Ishikawa (cell line): Measurements from ENCODE around the gene HES7.

Experiments
- CEBPB ChIP-seq: IDR thresholded peaks from 2 replicates; pipeline ENCODE4 v1.6.1; 2012
- EGR1 ChIP-seq: IDR thresholded peaks from 2 replicates; pipeline ENCODE4 v1.6.1; 2012
- EP300 ChIP-seq: IDR thresholded peaks from 2 replicates; pipeline ENCODE4 v1.6.1; 2012; ENCODE audit warnings: borderline replicate concordance
- FOXM1 ChIP-seq: IDR thresholded peaks from 2 replicates; pipeline ENCODE4 v1.6.1; 2012; ENCODE audit warnings: low read depth, borderline replicate concordance
- NFIC ChIP-seq: IDR thresholded peaks from 2 replicates; pipeline ENCODE4 v1.6.1; 2012
- RAD21 ChIP-seq: IDR thresholded peaks from 2 replicates; pipeline ENCODE4 v1.6.1; 2012; ENCODE audit warnings: low read depth
- TAF1 ChIP-seq: IDR thresholded peaks from 2 replicates; pipeline ENCODE4 v1.6.1; 2012; ENCODE audit warnings: low read depth, mild to moderate bottlenecking
- TCF12 ChIP-seq: IDR thresholded peaks from 2 replicates; pipeline ENCODE4 v1.6.1; 2012; ENCODE audit warnings: low read depth
- TEAD4 ChIP-seq: IDR thresholded peaks from 2 replicates; pipeline ENCODE4 v1.6.1; 2012
- ZBTB7A ChIP-seq: IDR thresholded peaks from 2 replicates; pipeline ENCODE4 v1.6.1; 2012; ENCODE audit warnings: low read depth
- TF ChIP-seq, protein P1 (sequence below): IDR thresholded peaks from 2 replicates; pipeline ENCODE4 v1.6.1; 2012
- TF ChIP-seq, protein P2 (sequence below): IDR thresholded peaks from 2 replicates; pipeline ENCODE4 v1.6.1; 2012; ENCODE audit warnings: low read depth, mild to moderate bottlenecking
- TF ChIP-seq, protein P3 (sequence below): IDR thresholded peaks from 2 replicates; pipeline ENCODE4 v1.6.1; 2012

The HES7 gene

DNA sequence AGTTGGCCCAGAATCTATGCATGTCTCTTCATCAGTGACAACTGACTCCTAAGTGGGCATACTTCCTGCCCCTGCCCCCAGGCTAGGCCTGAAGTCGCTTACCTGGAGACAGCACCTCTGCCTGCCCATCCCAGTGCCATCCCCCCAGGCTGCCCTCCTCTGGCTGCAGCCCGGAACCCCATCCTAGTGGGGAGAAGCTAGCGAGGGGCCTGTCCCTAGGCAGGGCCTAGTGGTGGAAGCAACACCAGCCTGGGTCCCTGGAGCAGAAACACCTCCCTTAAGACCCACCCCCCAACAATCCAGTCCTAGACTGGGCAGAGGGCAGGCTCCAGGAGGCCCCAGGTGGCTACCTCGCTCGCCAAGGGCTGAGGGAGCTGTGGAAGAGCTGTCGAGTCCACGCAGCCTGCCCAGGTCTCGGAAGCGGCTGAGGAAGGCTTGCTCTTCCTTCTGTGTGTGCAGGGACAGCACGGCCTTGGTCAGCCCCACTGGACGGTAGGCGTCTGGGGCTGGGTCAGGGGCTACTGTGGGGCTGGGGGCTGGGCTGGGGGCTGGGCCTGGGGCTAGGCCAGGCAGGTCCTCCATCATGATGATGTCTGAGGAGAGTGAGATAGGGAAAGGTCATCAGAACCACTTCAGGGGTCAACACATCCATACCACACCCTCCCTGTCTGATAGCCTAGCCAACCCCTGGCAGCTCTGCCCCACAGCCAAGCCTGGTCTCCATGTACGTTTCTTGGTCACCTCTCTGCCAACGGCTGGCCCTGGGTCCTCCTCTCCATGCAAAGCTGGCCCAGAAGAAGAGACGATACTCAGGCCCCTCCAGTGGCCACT, 20.7 kb upstream of the HES7 start:
- no peak for TF ChIP-seq TCF12
- TF ChIP-seq, protein P1, sequence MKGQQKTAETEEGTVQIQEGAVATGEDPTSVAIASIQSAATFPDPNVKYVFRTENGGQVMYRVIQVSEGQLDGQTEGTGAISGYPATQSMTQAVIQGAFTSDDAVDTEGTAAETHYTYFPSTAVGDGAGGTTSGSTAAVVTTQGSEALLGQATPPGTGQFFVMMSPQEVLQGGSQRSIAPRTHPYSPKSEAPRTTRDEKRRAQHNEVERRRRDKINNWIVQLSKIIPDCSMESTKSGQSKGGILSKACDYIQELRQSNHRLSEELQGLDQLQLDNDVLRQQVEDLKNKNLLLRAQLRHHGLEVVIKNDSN = no peak
- no peak for TF ChIP-seq NFIC
- TF ChIP-seq, protein P2, sequence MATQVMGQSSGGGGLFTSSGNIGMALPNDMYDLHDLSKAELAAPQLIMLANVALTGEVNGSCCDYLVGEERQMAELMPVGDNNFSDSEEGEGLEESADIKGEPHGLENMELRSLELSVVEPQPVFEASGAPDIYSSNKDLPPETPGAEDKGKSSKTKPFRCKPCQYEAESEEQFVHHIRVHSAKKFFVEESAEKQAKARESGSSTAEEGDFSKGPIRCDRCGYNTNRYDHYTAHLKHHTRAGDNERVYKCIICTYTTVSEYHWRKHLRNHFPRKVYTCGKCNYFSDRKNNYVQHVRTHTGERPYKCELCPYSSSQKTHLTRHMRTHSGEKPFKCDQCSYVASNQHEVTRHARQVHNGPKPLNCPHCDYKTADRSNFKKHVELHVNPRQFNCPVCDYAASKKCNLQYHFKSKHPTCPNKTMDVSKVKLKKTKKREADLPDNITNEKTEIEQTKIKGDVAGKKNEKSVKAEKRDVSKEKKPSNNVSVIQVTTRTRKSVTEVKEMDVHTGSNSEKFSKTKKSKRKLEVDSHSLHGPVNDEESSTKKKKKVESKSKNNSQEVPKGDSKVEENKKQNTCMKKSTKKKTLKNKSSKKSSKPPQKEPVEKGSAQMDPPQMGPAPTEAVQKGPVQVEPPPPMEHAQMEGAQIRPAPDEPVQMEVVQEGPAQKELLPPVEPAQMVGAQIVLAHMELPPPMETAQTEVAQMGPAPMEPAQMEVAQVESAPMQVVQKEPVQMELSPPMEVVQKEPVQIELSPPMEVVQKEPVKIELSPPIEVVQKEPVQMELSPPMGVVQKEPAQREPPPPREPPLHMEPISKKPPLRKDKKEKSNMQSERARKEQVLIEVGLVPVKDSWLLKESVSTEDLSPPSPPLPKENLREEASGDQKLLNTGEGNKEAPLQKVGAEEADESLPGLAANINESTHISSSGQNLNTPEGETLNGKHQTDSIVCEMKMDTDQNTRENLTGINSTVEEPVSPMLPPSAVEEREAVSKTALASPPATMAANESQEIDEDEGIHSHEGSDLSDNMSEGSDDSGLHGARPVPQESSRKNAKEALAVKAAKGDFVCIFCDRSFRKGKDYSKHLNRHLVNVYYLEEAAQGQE = no peak
- no peak for TF ChIP-seq FOXM1
- TF ChIP-seq RAD21 = no peak
- no peak for TF ChIP-seq TEAD4

GRCh38 chr17:8143581-8144400, 19.9 kb upstream of the HES7 start:
- TF ChIP-seq TEAD4 (no peak), NFIC (no peak), EGR1 (no peak), ZBTB7A (no peak), TAF1 (no peak), CEBPB (no peak), FOXM1 (no peak)
- TF ChIP-seq, protein P2 = no peak

DNA sequence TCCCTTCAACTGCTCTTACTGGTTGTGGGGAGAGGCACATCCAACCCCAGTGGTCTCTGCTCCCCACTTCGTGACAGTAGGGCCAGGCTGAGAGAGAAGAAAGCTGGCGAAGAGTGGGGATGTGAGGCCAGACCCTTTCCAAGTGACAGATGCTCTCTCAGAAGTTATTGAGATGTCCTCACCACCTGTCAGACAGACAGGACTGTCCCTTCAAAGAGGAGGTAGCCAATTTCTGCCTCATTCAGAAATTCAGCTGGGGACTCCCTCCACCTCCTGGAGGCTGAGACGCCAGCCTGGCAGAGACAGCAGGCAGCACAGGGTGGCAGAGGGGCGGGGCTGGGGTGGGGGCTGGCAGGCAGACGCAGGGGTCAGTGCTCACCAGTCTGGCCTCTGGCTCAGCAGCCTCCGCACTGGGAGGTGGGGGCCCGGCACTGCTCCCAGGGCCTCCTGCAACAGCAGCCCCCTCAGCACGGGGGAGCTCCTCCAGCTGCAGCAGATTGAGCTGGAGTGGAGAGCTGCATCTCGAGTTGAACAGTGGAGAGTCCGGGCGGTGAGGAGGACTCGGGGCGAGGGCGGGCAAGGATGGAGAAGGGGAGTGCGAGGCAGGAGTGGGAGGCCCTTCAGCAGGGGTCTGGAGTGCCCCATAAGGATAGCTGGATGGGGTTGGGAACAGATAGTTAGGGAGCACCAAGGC, 19.1 kb upstream of the HES7 start:
- TF ChIP-seq NFIC (no peak), EP300 (no peak), TCF12 (no peak), CEBPB (no peak), TAF1 (no peak), FOXM1 (no peak), ZBTB7A (no peak)
- TF ChIP-seq, protein P2 = no peak
- TF ChIP-seq, protein P3, sequence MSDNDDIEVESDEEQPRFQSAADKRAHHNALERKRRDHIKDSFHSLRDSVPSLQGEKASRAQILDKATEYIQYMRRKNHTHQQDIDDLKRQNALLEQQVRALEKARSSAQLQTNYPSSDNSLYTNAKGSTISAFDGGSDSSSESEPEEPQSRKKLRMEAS = no peak

GRCh38 chr17:8142158-8142886, 18.4 kb upstream of the HES7 start:
- TF ChIP-seq, protein P1 = no peak
- TF ChIP-seq NFIC = no peak
